Aorta (tissue), 5 donors: ENCODE measurements around the gene UGT1A4. TPM values are rescaled to one million over a fixed set of nuclear protein-coding genes. Genes with fewer than 3 reads are reported as not detected.

Source experiments
- ATAC-seq: fragments of 200-7000 bp; cut with Tn5 transposase; one replicate; pipeline ENCODE4 v1.9.1; 2022; ENCODE audit warnings: moderate library complexity; ENCODE audit not compliant: low FRiP score
- DNase-seq, 2 donors: peaks; one replicate each; pipeline ENCODE4 v3.0.0-alpha.2; 2020
- H3K27ac ChIP-seq, 2 donors: one replicate each; pipeline ENCODE4 v1.5.1; 2013; ENCODE audit warnings: low read length in 2 of 2, mild to moderate bottlenecking in 2 of 2, moderate library complexity in 2 of 2, control low read depth in 1 of 2, inconsistent platforms in 1 of 2, low read depth in 1 of 2
- H3K27me3 ChIP-seq, 2 donors: one replicate each; pipeline ENCODE4 v1.6.1; 2013; ENCODE audit warnings: control low read depth in 1 of 2, low read length in 1 of 2, mild to moderate bottlenecking in 1 of 2, moderate library complexity in 1 of 2; ENCODE audit not compliant: insufficient read depth in 2 of 2, control insufficient read depth in 1 of 2
- H3K36me3 ChIP-seq, 2 donors: one replicate each; pipeline ENCODE4 v1.6.1; 2013; ENCODE audit warnings: control low read depth in 1 of 2, low read length in 1 of 2, mild to moderate bottlenecking in 1 of 2; ENCODE audit not compliant: insufficient read depth in 2 of 2, control insufficient read depth in 1 of 2
- H3K4me1 ChIP-seq, 2 donors: one replicate each; pipeline ENCODE4 v1.6.1; 2013; ENCODE audit warnings: low read length in 2 of 2, control low read depth in 1 of 2, mild to moderate bottlenecking in 1 of 2, moderate library complexity in 1 of 2; ENCODE audit not compliant: insufficient read depth in 2 of 2, control insufficient read depth in 1 of 2
- H3K4me3 ChIP-seq, 2 donors: one replicate each; pipeline ENCODE4 v1.5.1; 2013; ENCODE audit warnings: low read length in 2 of 2, control low read depth in 1 of 2, mild to moderate bottlenecking in 1 of 2
- H3K9me3 ChIP-seq: one replicate; pipeline ENCODE4 v1.6.1; 2013; ENCODE audit warnings: mild to moderate bottlenecking, low read length; ENCODE audit not compliant: control insufficient read depth
- WGBS, 2 donors: extraction: QIAGEN DNeasy Blood & Tissue Kit; methylation state at CpG; one replicate each; pipeline ENCODE4 v1.1.7; 2013; 5-methylcytosine and 5-hydroxymethylcytosine counted together
- intact Hi-C, 2 donors: fragments of 100-400 bp; cut with DNase I; formaldehyde crosslinking; loops; one replicate each; pipeline versions ENCODE4 v1.14.2 to v1.15.0; 2022
- long read RNA-seq, 2 donors: library from polyadenylated mRNA; unstranded; transcript quantifications; one replicate each; pipeline ENCODE4 v2.0.0, GENCODE V29; 2020 to 2021
- polyA plus RNA-seq, 2 donors: library from polyadenylated mRNA; stranded (reverse); fragments of 200-250 nt; gene quantifications; one replicate each; pipeline ENCODE4 v1.2.3, GENCODE V29; 2013
- total RNA-seq, 2 donors: library from RNA; stranded (reverse); fragmentation: NEBNext Ultra II Directional; extraction: Animal tissue kit (Norgen Biotek cat#: 25700); gene quantifications; one replicate each; pipeline ENCODE4 v1.2.1, GENCODE V29; 2021
- donor health status: healthy with polysubstance abuse.
- donor health status: Bipolar disorder and iron deficiency.
- donor health status: DM: no; HTN: no; CAD: no.
- donor health status: DM: no; HTN: no; CAD: no.
- donor health status: DM: yes; HTN: yes; CAD: no.

UGT1A4 gene
- total RNA-seq (not detected), polyA plus RNA-seq (not detected)
- long read RNA-seq, donor 1, result 0 reads
- long read RNA-seq, donor 2, result 0 reads

- Histone ChIP-seq H3K27ac (no peak within 1 kb of the TSS), H3K4me1 (no peaks in the 10 kb centered on the region), H3K27me3 (no peaks in the 10 kb centered on the region), H3K36me3 (no peaks in the 10 kb centered on the region), H3K9me3 (peaks cover 1% of the 10 kb centered on the region), H3K4me3 (no peak within 1 kb of the TSS)
- no peak for DNase-seq
- intact Hi-C loops, result no loop called here
- no peak for ATAC-seq
- WGBS, 2 donors, result 78 to 85% methylated on average over 7 of the region's 7 CpGs
These were observed at the start of gene UGT1A4 for GRCh38 chr2:233718552-233718951. Gene UGT1A4, plus strand, starts transcription at chr2:233718736. Its CDS starts 85 bp downstream, at chr2:233718821.

- 77 to 81% methylated on average over 5 of the region's 5 CpGs for WGBS, 2 donors
- no peaks in the 10 kb centered on the region for H3K9me3 ChIP-seq
- H3K27me3 ChIP-seq, result no peaks in the 10 kb centered on the region
- H3K36me3 ChIP-seq, result no peaks in the 10 kb centered on the region
- no peak within 1 kb of the TSS for H3K27ac ChIP-seq
- no peaks in the 10 kb centered on the region for H3K4me1 ChIP-seq
- H3K4me3 ChIP-seq, result no peak within 1 kb of the TSS
- intact Hi-C loops, result no loop called here
- ATAC-seq (no peak), DNase-seq (no peak)
These were observed 47.0 kb upstream of the UGT1A4 start, which contains the start of gene UGT1A9 for GRCh38 chr2:233671290-233672161. Gene UGT1A9, plus strand, starts transcription at chr2:233671898. Its CDS starts 37 bp downstream, at chr2:233671935.

GRCh38 chr2:233672886-233673285, 45.6 kb upstream of the UGT1A4 start:
- ATAC-seq (no peak), DNase-seq (no peak)
- H3K4me1 ChIP-seq, result no peaks in the 10 kb centered on the region
- H3K9me3 ChIP-seq, result no peaks in the 10 kb centered on the region
- H3K36me3 ChIP-seq, result no peaks in the 10 kb centered on the region
- no peak overlapping the region for H3K4me3 ChIP-seq
- no peaks in the 10 kb centered on the region for H3K27me3 ChIP-seq
- H3K27ac ChIP-seq, result no peak overlapping the region
- 70 to 72% methylated on average over 3 of the region's 3 CpGs for WGBS, 2 donors
- intact Hi-C loops, result no loop called here

GRCh38 chr2:233673896-233674295, 44.6 kb upstream of the UGT1A4 start:
- no peak overlapping the region for H3K27ac ChIP-seq
- no peaks in the 10 kb centered on the region for H3K4me1 ChIP-seq
- no peaks in the 10 kb centered on the region for H3K36me3 ChIP-seq
- ATAC-seq (no peak), DNase-seq (no peak)
- H3K4me3 ChIP-seq, result no peak overlapping the region
- no peaks in the 10 kb centered on the region for H3K9me3 ChIP-seq
- intact Hi-C loops, result no loop called here
- H3K27me3 ChIP-seq, result no peaks in the 10 kb centered on the region

GRCh38 chr2:233674314-233674713, 44.2 kb upstream of the UGT1A4 start:
- intact Hi-C loops, result no loop called here
- Histone ChIP-seq H3K27ac (no peak overlapping the region), H3K9me3 (no peaks in the 10 kb centered on the region), H3K4me3 (no peak overlapping the region), H3K4me1 (no peaks in the 10 kb centered on the region), H3K36me3 (no peaks in the 10 kb centered on the region), H3K27me3 (no peaks in the 10 kb centered on the region)
- ATAC-seq (no peak), DNase-seq (no peak)
- 40 to 42% methylated on average over 1 of the region's 1 CpG for WGBS, 2 donors

- H3K27me3 ChIP-seq, result no peaks in the 10 kb centered on the region
- intact Hi-C loops, result no loop called here
- H3K36me3 ChIP-seq, result no peaks in the 10 kb centered on the region
- 16 to 23% methylated on average over 4 of the region's 4 CpGs for WGBS, 2 donors
- H3K4me3 ChIP-seq, result no peak overlapping the region
- ATAC-seq, result no peak
- no peak for DNase-seq
- no peaks in the 10 kb centered on the region for H3K4me1 ChIP-seq
- H3K9me3 ChIP-seq, result no peaks in the 10 kb centered on the region
- H3K27ac ChIP-seq, result no peak overlapping the region
These were observed 43.5 kb upstream of the UGT1A4 start for GRCh38 chr2:233674995-233675394.

GRCh38 chr2:233676046-233676445, 42.5 kb upstream of the UGT1A4 start:
- no peak for DNase-seq
- no peaks in the 10 kb centered on the region for H3K9me3 ChIP-seq
- no peaks in the 10 kb centered on the region for H3K4me1 ChIP-seq
- no peaks in the 10 kb centered on the region for H3K27me3 ChIP-seq
- H3K4me3 ChIP-seq, result no peak overlapping the region
- no peak for ATAC-seq
- intact Hi-C loops, result no loop called here
- no peak overlapping the region for H3K27ac ChIP-seq
- H3K36me3 ChIP-seq, result no peaks in the 10 kb centered on the region
- 80 to 85% methylated on average over 2 of the region's 2 CpGs for whole genome bisulfite sequencing, 2 donors

- Histone ChIP-seq H3K9me3 (no peaks in the 10 kb centered on the region), H3K36me3 (no peaks in the 10 kb centered on the region), H3K27ac (no peak overlapping the region), H3K27me3 (no peaks in the 10 kb centered on the region), H3K4me1 (no peaks in the 10 kb centered on the region), H3K4me3 (no peak overlapping the region)
- no peak for DNase-seq
- intact Hi-C loops, result no loop called here
- WGBS, 2 donors, result 54 to 65% methylated on average over 4 of the region's 4 CpGs
- ATAC-seq, result no peak
These were observed 39.3 kb upstream of the UGT1A4 start for GRCh38 chr2:233679196-233679595.
